SKM-1 treated with dmso at 0.1 percent for 144 hours (cell line): ENCODE data around the gene HIVEP3.

Experiments used
- DNase-seq: peaks from one replicate; lab custom pipeline; 2025; ENCODE audit not compliant: unreplicated experiment; lab: John Stamatoyannopoulos, UW

HIVEP3 gene

GRCh38 chr1:41850029-41850428, 68.7 kb downstream of the HIVEP3 start:
- no peak for DNase-seq

- no peak for DNase-seq
These were observed 69.4 kb downstream of the HIVEP3 start for GRCh38 chr1:41849211-41849759.

GRCh38 chr1:41848216-41848952, 70.3 kb downstream of the HIVEP3 start:
- DNase-seq: no peak

GRCh38 chr1:41847733-41848132, 71.0 kb downstream of the HIVEP3 start:
- no peak for DNase-seq

- no peak for DNase-seq
These were observed 71.9 kb downstream of the HIVEP3 start for GRCh38 chr1:41846625-41847405.

GRCh38 chr1:41844781-41845272, 73.9 kb downstream of the HIVEP3 start:
- DNase-seq: no peak

- DNase-seq: no peak
These were observed 74.5 kb downstream of the HIVEP3 start for GRCh38 chr1:41844255-41844654.

GRCh38 chr1:41842993-41843755, 75.5 kb downstream of the HIVEP3 start:
- DNase-seq: no peak

GRCh38 chr1:41842326-41842725, 76.4 kb downstream of the HIVEP3 start:
- no peak for DNase-seq

GRCh38 chr1:41840592-41841246, 78.0 kb downstream of the HIVEP3 start:
- no peak for DNase-seq

- peak; percentile 13 for DNase-seq
These were observed 80.5 kb downstream of the HIVEP3 start for GRCh38 chr1:41838266-41838665.

GRCh38 chr1:41837691-41838090, 81.0 kb downstream of the HIVEP3 start:
- DNase-seq: no peak

- DNase-seq: no peak
These were observed 83.2 kb downstream of the HIVEP3 start for GRCh38 chr1:41835485-41835884.

GRCh38 chr1:41833519-41834000, 85.2 kb downstream of the HIVEP3 start:
- DNase-seq: no peak

GRCh38 chr1:41830726-41831125, 88.0 kb downstream of the HIVEP3 start:
- DNase-seq: no peak

- no peak for DNase-seq
These were observed 90.6 kb downstream of the HIVEP3 start for GRCh38 chr1:41827991-41828570.

- no peak for DNase-seq
These were observed 95.3 kb downstream of the HIVEP3 start for GRCh38 chr1:41823471-41823870.

GRCh38 chr1:41822866-41823265, 95.9 kb downstream of the HIVEP3 start:
- DNase-seq: no peak

- DNase-seq: no peak
These were observed 98.9 kb downstream of the HIVEP3 start for GRCh38 chr1:41819843-41820242.

- DNase-seq: no peak
These were observed 99.7 kb downstream of the HIVEP3 start for GRCh38 chr1:41819069-41819468.
